GM18508 (cell line): ENCODE data around the gene MAST4.

ENCODE experiments used
- ATAC-seq: cut with Tn5 transposase; IDR thresholded peaks from one replicate; pipeline ENCODE4 v1.9.1; 2021; ENCODE audit warnings: moderate number of reproducible peaks; ENCODE audit not compliant: insufficient read depth, unreplicated experiment

MAST4 gene

GRCh38 chr5:66603164-66603563 lies 7.0 kb downstream of the MAST4 start:
- ATAC-seq: no peak

- ATAC-seq: no peak
Measured at GRCh38 chr5:66603881-66604280, 7.7 kb downstream of the MAST4 start.

GRCh38 chr5:66606713-66607112 lies 10.5 kb downstream of the MAST4 start:
- ATAC-seq: no peak

DNA sequence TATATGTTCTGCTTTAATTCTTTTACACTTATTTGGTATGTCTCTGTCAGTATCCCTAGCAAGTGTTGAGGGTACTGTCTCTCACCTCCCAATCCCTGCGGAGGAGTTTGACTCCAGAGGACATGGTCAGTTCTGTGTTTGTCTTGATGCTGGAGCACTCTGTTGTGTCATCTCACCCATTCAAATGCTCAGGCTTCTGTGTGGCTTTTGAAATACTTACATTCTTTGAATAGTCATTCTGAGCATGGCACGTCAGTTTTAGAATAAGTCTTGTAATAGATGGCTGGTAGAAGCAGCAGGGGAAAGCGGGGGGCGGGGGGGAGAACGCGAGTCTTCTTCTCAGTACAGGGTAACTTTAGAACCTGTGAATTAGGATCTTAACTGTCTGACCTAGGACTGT lies 12.3 kb downstream of the MAST4 start:
- ATAC-seq: no peak

DNA sequence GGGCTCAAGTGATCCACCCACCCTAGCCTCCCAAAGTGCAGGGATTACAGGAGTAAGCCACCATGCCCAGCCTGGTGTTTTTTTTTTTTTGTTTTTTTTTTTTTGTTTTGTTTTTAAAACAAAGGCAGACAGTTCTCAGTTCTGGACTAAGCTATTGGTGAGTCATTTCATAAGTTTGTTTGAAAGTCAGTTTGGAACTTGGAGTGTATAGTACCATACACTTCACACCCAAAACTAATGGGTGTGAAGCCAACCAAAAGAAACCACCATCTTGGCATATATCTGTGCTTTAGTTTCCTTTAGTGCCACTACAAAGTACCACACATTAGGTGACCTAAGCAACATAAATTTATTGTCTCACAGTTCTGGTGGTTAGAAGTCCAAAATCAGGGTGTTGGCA lies 13.4 kb downstream of the MAST4 start:
- ATAC-seq: no peak

- ATAC-seq: no peak
Measured at GRCh38 chr5:66612226-66612625, 16.0 kb downstream of the MAST4 start.

GRCh38 chr5:66615136-66615535 lies 18.9 kb downstream of the MAST4 start:
- no peak for ATAC-seq

- no peak for ATAC-seq
Measured at GRCh38 chr5:66615894-66616293, 19.7 kb downstream of the MAST4 start.

GRCh38 chr5:66616520-66617225 lies 20.5 kb downstream of the MAST4 start:
- ATAC-seq: no peak

DNA sequence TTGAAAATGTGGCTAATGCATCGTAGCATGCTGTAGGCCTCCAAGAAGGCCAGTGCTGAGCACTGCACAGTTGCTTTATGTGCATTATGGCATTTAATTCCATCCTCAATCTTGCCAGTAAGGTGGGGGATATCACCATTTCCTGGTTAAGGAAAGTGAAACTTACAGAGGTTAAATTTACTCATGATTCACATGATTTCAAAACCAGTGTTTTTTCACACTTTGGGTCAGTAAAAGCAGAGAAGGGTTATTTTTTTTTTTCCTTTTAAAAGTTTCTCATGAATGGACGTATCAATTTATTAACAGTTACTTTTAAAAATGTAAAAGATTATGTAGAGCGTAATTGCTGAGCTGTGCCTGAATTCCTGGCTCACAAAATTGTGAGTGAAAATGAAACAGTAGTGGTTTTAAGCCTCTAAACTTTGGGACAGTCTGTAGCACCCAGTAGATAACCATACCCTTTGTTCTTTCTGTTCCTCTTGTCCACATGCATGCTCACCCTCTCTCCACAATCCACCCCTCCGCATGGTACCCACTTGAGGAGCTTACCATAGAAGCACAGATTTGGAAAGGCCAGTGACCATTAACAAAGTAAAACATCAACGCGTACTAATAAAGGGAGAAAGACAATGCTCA lies 21.2 kb downstream of the MAST4 start:
- no peak for ATAC-seq

- ATAC-seq: no peak
Measured at GRCh38 chr5:66617991-66618768, 22.0 kb downstream of the MAST4 start.

DNA sequence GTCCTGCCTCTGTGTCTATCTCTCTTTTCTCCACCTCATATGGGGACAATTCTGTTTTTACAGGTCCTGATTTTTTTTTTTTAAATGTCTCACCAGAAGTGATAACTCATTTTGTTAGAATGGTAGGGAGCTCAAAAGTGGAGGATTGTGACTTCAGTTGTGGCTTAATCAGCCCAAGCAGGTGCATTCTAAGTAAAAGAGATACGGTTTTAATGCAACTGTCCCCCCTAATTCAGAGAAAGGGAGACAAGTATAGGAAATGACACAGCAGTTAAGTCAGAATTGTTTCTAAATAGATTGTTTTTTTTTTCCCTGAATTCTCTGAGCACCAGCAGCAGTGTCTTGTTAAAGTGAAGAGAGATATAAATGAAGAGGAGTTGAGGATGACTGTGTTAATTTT lies 24.5 kb downstream of the MAST4 start:
- no peak for ATAC-seq

GRCh38 chr5:66621146-66621545 lies 25.0 kb downstream of the MAST4 start:
- no peak for ATAC-seq

- no peak for ATAC-seq
Measured at GRCh38 chr5:66621736-66622135, 25.5 kb downstream of the MAST4 start.

DNA sequence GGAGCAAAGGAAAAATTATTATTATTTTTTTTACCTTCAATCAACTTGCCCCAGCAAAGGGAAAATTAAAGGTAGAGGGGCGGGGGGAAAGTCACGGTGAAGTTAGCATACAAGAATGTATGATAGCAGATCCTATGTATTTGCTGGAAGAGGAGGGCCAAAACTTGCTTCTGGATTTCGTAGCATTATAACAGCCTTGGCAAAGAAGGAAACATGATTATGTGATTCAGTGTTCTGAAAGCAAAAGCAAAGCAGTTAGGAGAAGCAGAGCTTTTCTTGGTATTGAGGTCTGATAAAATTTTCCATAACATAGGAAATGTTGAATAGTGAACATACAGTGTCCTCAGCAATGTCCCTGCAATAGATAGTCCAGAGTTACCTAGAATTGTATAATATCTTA lies 32.4 kb downstream of the MAST4 start:
- ATAC-seq: no peak

DNA sequence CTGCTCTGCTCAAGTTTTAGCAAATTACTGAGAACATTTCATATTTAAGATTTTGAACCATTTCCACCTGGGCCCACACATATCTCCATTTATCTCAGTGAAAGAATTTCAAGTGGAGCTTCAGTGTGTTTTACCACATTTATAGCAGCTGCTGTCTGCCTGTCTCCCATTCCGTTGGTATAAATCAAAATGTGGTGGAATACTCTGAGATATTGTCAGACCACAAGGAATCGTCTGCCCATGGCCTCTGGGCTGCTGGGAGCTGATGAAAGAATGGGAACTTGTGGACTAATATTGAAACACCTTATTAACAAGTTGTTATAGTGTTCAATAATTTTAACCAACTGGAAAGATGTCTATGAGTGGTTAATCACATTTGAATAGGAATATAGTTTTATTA lies 33.3 kb downstream of the MAST4 start:
- ATAC-seq: no peak

DNA sequence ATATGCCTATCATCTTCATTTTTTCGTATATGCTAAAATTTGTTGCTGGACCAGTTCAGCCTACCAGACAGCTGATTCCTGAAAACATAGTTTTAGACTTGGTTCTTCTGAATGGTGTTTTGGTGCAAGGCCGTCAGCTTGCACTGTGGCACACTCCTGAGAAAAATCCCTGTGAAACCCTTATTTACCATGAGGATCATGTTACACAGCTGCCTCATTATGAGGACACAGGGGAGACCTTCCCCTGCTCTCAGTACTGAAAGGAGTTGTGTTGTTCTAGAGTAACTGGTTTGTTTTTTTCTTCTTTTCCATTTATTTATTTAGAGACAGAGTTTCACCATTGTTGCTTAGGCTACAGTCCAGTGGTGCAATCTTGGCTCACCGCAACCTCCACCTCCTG lies 37.6 kb downstream of the MAST4 start:
- ATAC-seq: no peak

DNA sequence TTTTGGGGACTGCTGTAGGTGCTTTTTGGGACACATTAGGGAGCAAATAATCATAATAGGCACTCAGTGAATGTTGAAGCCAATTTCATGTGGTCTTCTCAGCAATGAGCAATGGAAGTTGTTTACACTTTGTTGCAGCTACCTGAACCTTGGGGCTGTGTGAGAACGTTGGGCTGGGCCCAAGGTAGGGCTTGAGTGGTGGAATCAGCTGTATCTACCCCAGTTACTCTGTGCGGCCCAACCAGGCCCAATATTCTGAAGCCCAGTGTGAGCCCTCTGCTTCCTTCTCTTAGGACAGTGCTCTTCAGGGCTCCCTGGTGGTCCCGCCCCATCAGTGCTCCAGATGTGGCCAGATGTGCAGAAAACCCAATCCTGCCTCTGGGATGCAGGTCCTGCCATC lies 38.4 kb downstream of the MAST4 start:
- ATAC-seq: no peak

DNA sequence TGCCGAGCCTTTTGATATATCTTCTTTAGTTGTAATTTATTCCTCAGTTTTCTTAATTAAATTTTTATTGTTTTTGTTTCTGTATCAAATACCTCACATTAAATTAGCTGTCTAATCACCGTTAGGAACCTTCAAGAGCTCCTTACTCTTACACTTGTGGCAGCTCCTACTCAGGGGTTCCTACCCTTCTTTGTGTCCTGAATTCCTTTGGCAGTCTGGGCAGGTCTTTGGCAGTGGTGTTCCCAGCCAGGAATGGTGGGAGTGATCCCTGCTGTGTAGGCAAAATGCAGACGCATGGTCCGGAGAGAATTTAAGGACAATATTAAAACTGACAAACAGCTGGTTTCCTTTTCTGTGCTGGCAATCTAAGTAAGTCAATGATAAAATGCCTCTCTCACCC lies 41.8 kb downstream of the MAST4 start:
- no peak for ATAC-seq

- no peak for ATAC-seq
Measured at GRCh38 chr5:66639037-66639436, 42.8 kb downstream of the MAST4 start.

- ATAC-seq: no peak
Measured at GRCh38 chr5:66642538-66642937, 46.3 kb downstream of the MAST4 start.

- no peak for ATAC-seq
Measured at GRCh38 chr5:66643387-66643786, 47.2 kb downstream of the MAST4 start.
